Panc1 (cell line): ENCODE results near the gene SV2B.

Experiments used
- CTCF ChIP-seq: fragments of 450-650 bp; IDR thresholded peaks from 2 replicates; pipeline ENCODE4 v1.5.1; 2017; ENCODE audit warnings: mild to moderate bottlenecking
- SIN3A ChIP-seq: IDR thresholded peaks from 2 replicates; pipeline ENCODE4 v1.6.1; 2012; ENCODE audit warnings: low read depth, mild to moderate bottlenecking, low read length, moderate library complexity, borderline replicate concordance; ENCODE audit not compliant: insufficient read depth
- TF ChIP-seq, protein P1 (sequence below), 2 experiments: IDR thresholded peaks; 2 replicates each; pipeline ENCODE4 v1.6.1; 2011 to 2012; ENCODE audit warnings: low read depth in 2 of 2, control low read depth in 1 of 2, low read length in 1 of 2, mild to moderate bottlenecking in 1 of 2, moderate library complexity in 1 of 2; ENCODE audit not compliant: insufficient read depth in 1 of 2

- TF ChIP-seq CTCF: no peak
- no peak for TF ChIP-seq SIN3A
- TF ChIP-seq, protein P1, sequence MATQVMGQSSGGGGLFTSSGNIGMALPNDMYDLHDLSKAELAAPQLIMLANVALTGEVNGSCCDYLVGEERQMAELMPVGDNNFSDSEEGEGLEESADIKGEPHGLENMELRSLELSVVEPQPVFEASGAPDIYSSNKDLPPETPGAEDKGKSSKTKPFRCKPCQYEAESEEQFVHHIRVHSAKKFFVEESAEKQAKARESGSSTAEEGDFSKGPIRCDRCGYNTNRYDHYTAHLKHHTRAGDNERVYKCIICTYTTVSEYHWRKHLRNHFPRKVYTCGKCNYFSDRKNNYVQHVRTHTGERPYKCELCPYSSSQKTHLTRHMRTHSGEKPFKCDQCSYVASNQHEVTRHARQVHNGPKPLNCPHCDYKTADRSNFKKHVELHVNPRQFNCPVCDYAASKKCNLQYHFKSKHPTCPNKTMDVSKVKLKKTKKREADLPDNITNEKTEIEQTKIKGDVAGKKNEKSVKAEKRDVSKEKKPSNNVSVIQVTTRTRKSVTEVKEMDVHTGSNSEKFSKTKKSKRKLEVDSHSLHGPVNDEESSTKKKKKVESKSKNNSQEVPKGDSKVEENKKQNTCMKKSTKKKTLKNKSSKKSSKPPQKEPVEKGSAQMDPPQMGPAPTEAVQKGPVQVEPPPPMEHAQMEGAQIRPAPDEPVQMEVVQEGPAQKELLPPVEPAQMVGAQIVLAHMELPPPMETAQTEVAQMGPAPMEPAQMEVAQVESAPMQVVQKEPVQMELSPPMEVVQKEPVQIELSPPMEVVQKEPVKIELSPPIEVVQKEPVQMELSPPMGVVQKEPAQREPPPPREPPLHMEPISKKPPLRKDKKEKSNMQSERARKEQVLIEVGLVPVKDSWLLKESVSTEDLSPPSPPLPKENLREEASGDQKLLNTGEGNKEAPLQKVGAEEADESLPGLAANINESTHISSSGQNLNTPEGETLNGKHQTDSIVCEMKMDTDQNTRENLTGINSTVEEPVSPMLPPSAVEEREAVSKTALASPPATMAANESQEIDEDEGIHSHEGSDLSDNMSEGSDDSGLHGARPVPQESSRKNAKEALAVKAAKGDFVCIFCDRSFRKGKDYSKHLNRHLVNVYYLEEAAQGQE (IDR thresholded peaks at IDR 0.05; ENCODE audit: insufficient read depth in 1 of 2, low read depth in 2 of 2, low read length in 1 of 2): no peak
These were observed 27.3 kb downstream of the SV2B start for GRCh38 chr15:91127236-91127955.
